GM12878 (cell line): ENCODE measurements around the gene HIVEP2. TPM values are rescaled to one million over a fixed set of nuclear protein-coding genes. Genes with fewer than 3 reads are reported as not detected.
A peak's percentile ranks its signal among the peaks of the same experiment; 100 is the strongest.

ENCODE experiments used
- ATF2 ChIP-seq: IDR thresholded peaks from 2 replicates; pipeline ENCODE4 v1.6.1; 2012; ENCODE audit warnings: low read length, inconsistent platforms
- E4F1 ChIP-seq: fragments of 450-650 bp; IDR thresholded peaks from 2 replicates; pipeline ENCODE4 v1.6.1; 2018; ENCODE audit warnings: borderline replicate concordance, mild to moderate bottlenecking; ENCODE audit not compliant: partially characterized antibody
- ESRRA ChIP-seq: IDR thresholded peaks from 2 replicates; pipeline ENCODE4 v1.6.1; 2012; ENCODE audit warnings: mild to moderate bottlenecking, low read length, improper control_type of control experiment
- ETV6 ChIP-seq, 2 experiments: fragments of 450-650 bp in 1 of 2; IDR thresholded peaks in 1 of 2; conservative IDR thresholded peaks in 1 of 2; 2 replicates each; pipeline ENCODE4 v1.6.1; 2014; ENCODE audit warnings: antibody characterized with exemption in 1 of 2, borderline replicate concordance in 1 of 2, low read depth in 1 of 2, mild to moderate bottlenecking in 1 of 2, moderate library complexity in 1 of 2
- FOS ChIP-seq: IDR thresholded peaks from 3 replicates; pipeline ENCODE4 v1.6.1; 2011; ENCODE audit warnings: borderline replicate concordance; ENCODE audit not compliant: insufficient read length; ENCODE audit errors: extremely low read depth
- GATAD2B ChIP-seq: fragments of 450-650 bp; conservative IDR thresholded peaks from 2 replicates; pipeline ENCODE4 v1.6.1; 2017; ENCODE audit warnings: low read depth, mild to moderate bottlenecking, moderate library complexity
- KAT2A ChIP-seq: conservative IDR thresholded peaks from 2 replicates; pipeline ENCODE4 v1.6.1; 2011; ENCODE audit warnings: low read depth, low read length; ENCODE audit not compliant: control insufficient read depth
- MEF2B ChIP-seq: fragments of 450-650 bp; IDR thresholded peaks from 2 replicates; pipeline ENCODE4 v1.6.1; 2018; ENCODE audit warnings: mild to moderate bottlenecking, moderate library complexity; ENCODE audit not compliant: partially characterized antibody, poor library complexity, severe bottlenecking
- MLLT1 ChIP-seq: fragments of 450-650 bp; IDR thresholded peaks from 2 replicates; pipeline ENCODE4 v1.6.1; 2016; ENCODE audit warnings: mild to moderate bottlenecking
- NBN ChIP-seq: fragments of 450-650 bp; IDR thresholded peaks from 2 replicates; pipeline ENCODE4 v1.6.1; 2016
- PML ChIP-seq: IDR thresholded peaks from 2 replicates; pipeline ENCODE4 v1.6.1; 2012; ENCODE audit warnings: low read length, inconsistent platforms
- POU2F2 ChIP-seq: IDR thresholded peaks from 3 replicates; pipeline ENCODE4 v1.6.1; 2011; ENCODE audit warnings: low read depth, mild to moderate bottlenecking, low read length, borderline replicate concordance
- RAD51 ChIP-seq: fragments of 450-650 bp; IDR thresholded peaks from 2 replicates; pipeline ENCODE4 v1.6.1; 2016; ENCODE audit warnings: moderate library complexity, mild to moderate bottlenecking, inconsistent platforms
- RBBP5 ChIP-seq: fragments of 200-600 bp; sonication (generic); conservative IDR thresholded peaks from 2 replicates; pipeline ENCODE4 v1.6.1; 2016
- RFX5 ChIP-seq: IDR thresholded peaks from 2 replicates; pipeline ENCODE4 v1.6.1; 2011; ENCODE audit warnings: low read depth, low read length, improper control_type of control experiment
- SMARCA5 ChIP-seq: fragments of 450-650 bp; IDR thresholded peaks from 2 replicates; pipeline ENCODE4 v1.6.1; 2017; ENCODE audit warnings: mild to moderate bottlenecking
- TCF7 ChIP-seq: IDR thresholded peaks from 2 replicates; pipeline ENCODE4 v1.6.1; 2014; ENCODE audit warnings: antibody characterized with exemption, borderline replicate concordance
- WRNIP1 ChIP-seq: IDR thresholded peaks from 2 replicates; pipeline ENCODE4 v1.6.1; 2011; ENCODE audit warnings: low read depth, low read length, improper control_type of control experiment, borderline replicate concordance
- YY1 ChIP-seq: IDR thresholded peaks from 2 replicates; pipeline ENCODE4 v1.6.1; 2011; ENCODE audit warnings: low read depth, mild to moderate bottlenecking, low read length
- ZBTB40 ChIP-seq: fragments of 450-650 bp; IDR thresholded peaks from 2 replicates; pipeline ENCODE4 v1.6.1; 2016; ENCODE audit warnings: mild to moderate bottlenecking, moderate library complexity, borderline replicate concordance
- ZNF207 ChIP-seq: fragments of 450-650 bp; IDR thresholded peaks from 2 replicates; pipeline ENCODE4 v1.6.1; 2014; ENCODE audit warnings: antibody characterized with exemption, mild to moderate bottlenecking, borderline replicate concordance
- ZNF24 ChIP-seq: fragments of 450-650 bp; IDR thresholded peaks from 2 replicates; pipeline ENCODE4 v1.6.1; 2017; ENCODE audit warnings: antibody characterized with exemption, mild to moderate bottlenecking
- polyA plus RNA-seq, 11 experiments: library from polyadenylated mRNA; depleted of rRNA in 4 of 11; unstranded in 6 of 11; stranded (reverse) in 5 of 11; fragments of >200 nt; fragmentation: Nextera tagmentation in 4 of 11; fragmentation: Illumina TruSeq in 1 of 11; extraction: Ambion mirVana in 4 of 11; extraction: Trizol in 1 of 11; gene quantifications; 1 replicate in 1 of 11; 2 replicates in 10 of 11; pipeline versions ENCODE4 v1.2.1 to v1.2.3, GENCODE V29; 2011 to 2016; ENCODE audit warnings: inconsistent platforms in 2 of 11, missing spikeins in 2 of 11, low read depth in 1 of 11
- total RNA-seq, 4 experiments: library from RNA; depleted of rRNA in 3 of 4; stranded (reverse); fragments of >200 nt in 3 of 4; fragmentation: Illumina TruSeq in 1 of 4; extraction: Trizol in 1 of 4; gene quantifications; 2 replicates each; pipeline versions ENCODE4 v1.2.1 to v1.2.3, GENCODE V29; 2013 to 2021

HIVEP2 gene
- total and polyA plus RNA-seq, 10 of the 15 experiments (the other 5 are each of a cell fraction or from before 2014, with no cell fraction given), result 1.2 to 15.7 (median 10.2) TPM

GRCh38 chr6:142945446-142946180 lies 637 bp upstream of the HIVEP2 start (continued):
- TF ChIP-seq ETV6 (conservative IDR thresholded peaks at IDR 0.05 in 1 of 2, IDR thresholded peaks at IDR 0.05 in 1 of 2; ENCODE audit: borderline replicate concordance in 1 of 2, low read depth in 1 of 2) (no peak), RBBP5 (no peak), E4F1 (no peak), RFX5 (no peak), MLLT1 (peak; percentile 82; the same call in 1 of the 2 replicates), ZBTB40 (no peak), ZNF207 (no peak), KAT2A (no peak), ESRRA (no peak), TCF7 (no peak), GATAD2B (peak; percentile 92; the same call in 1 of the 2 replicates), NBN (no peak), FOS (no peak), SMARCA5 (no peak; the same call in 1 of the 2 replicates), MEF2B (no peak), POU2F2 (no peak; the same call in 2 of the 3 replicates), PML (no peak), YY1 (no peak), RAD51 (no peak), WRNIP1 (no peak), ATF2 (no peak), ZNF24 (no peak)
